Inflammatory macrophage treated with lipopolysaccharide for 4 hours (primary cell): Measurements from ENCODE around the gene OLA1.

Experiments used
- DNase-seq: peaks from one replicate; pipeline ENCODE4 v3.0.0-alpha.2; 2020

Gene OLA1

GRCh38 chr2:174117951-174118930 lies 130.1 kb downstream of the OLA1 start:
- DNase-seq: no peak

- peak; percentile 65 for DNase-seq
Measured at GRCh38 chr2:174112073-174112472, 136.3 kb downstream of the OLA1 start.

GRCh38 chr2:174108579-174108978 lies 139.8 kb downstream of the OLA1 start:
- DNase-seq: no peak

- DNase-seq: no peak
Measured at GRCh38 chr2:174106736-174107135, 141.6 kb downstream of the OLA1 start.

- DNase-seq: no peak
Measured at GRCh38 chr2:174094542-174094941, 153.8 kb downstream of the OLA1 start.

GRCh38 chr2:174090476-174090875 lies 157.9 kb downstream of the OLA1 start:
- DNase-seq: peak; percentile 54

- no peak for DNase-seq
Measured at GRCh38 chr2:174088706-174089460, 159.4 kb downstream of the OLA1 start.

- no peak for DNase-seq
Measured at GRCh38 chr2:174086708-174087107, 161.6 kb downstream of the OLA1 start.

GRCh38 chr2:174085781-174086180 lies 162.6 kb downstream of the OLA1 start:
- DNase-seq: no peak

- no peak for DNase-seq
Measured at GRCh38 chr2:174083843-174084458, 164.4 kb downstream of the OLA1 start.

GRCh38 chr2:174080672-174081121 lies 167.6 kb downstream of the OLA1 start:
- DNase-seq: no peak

- peak; percentile 23 for DNase-seq
Measured at GRCh38 chr2:174078275-174078674, 170.1 kb downstream of the OLA1 start.

GRCh38 chr2:174076975-174077374 lies 171.4 kb downstream of the OLA1 start:
- DNase-seq: no peak

- no peak for DNase-seq
Measured at GRCh38 chr2:174076040-174076439, 172.3 kb downstream of the OLA1 start.

- no peak for DNase-seq
Measured at GRCh38 chr2:174074831-174075230, 173.5 kb downstream of the OLA1 start.

GRCh38 chr2:174072857-174073256 lies 175.5 kb downstream of the OLA1 start:
- DNase-seq: no peak

- DNase-seq: peak; percentile 21
Measured at GRCh38 chr2:174072069-174072468, 176.3 kb downstream of the OLA1 start.

GRCh38 chr2:174071321-174071720 lies 177.0 kb downstream of the OLA1 start:
- DNase-seq: no peak

- DNase-seq: no peak
Measured at GRCh38 chr2:174070281-174070680, 178.1 kb downstream of the OLA1 start.

GRCh38 chr2:174067815-174068214 lies 180.5 kb downstream of the OLA1 start:
- DNase-seq: no peak

GRCh38 chr2:174066871-174067270 lies 181.5 kb downstream of the OLA1 start:
- DNase-seq: no peak

- no peak for DNase-seq
Measured at GRCh38 chr2:174063492-174064092, 184.7 kb downstream of the OLA1 start.

GRCh38 chr2:174062934-174063333 lies 185.4 kb downstream of the OLA1 start:
- no peak for DNase-seq
